ENCODE measurements around the gene S100G.

The S100G gene

GRCh38 chrX:16646366-16647138, 3.4 kb upstream of the S100G start:
- DNase-seq (ENCODE audit: low read depth, low spot score), result no peak

- DNase-seq (ENCODE audit: low read depth, low spot score), result no peak
These were observed 1.6 kb downstream of the S100G start for GRCh38 chrX:16651391-16652024.

- no peak for DNase-seq (ENCODE audit: low read depth, low spot score)
These were observed 3.5 kb downstream of the S100G start for GRCh38 chrX:16653424-16653823.

- DNase-seq (ENCODE audit: low read depth, low spot score), result no peak
These were observed 4.1 kb downstream of the S100G start for GRCh38 chrX:16654093-16654492.

GRCh38 chrX:16658284-16658683, 8.3 kb downstream of the S100G start:
- DNase-seq (ENCODE audit: low read depth, low spot score), result no peak

GRCh38 chrX:16659321-16659720, 9.4 kb downstream of the S100G start:
- no peak for DNase-seq (ENCODE audit: low read depth, low spot score)

- DNase-seq (ENCODE audit: low read depth, low spot score), result no peak
These were observed 11.5 kb downstream of the S100G start for GRCh38 chrX:16661495-16661894.

- no peak for DNase-seq (ENCODE audit: low read depth, low spot score)
These were observed 12.4 kb downstream of the S100G start for GRCh38 chrX:16662402-16662801.

- DNase-seq (ENCODE audit: low read depth, low spot score), result no peak
These were observed 14.1 kb downstream of the S100G start for GRCh38 chrX:16664074-16664473.

- no peak for DNase-seq (ENCODE audit: low read depth, low spot score)
These were observed 14.7 kb downstream of the S100G start for GRCh38 chrX:16664626-16665025.

GRCh38 chrX:16665089-16665488, 15.1 kb downstream of the S100G start:
- no peak for DNase-seq (ENCODE audit: low read depth, low spot score)

- DNase-seq (ENCODE audit: low read depth, low spot score), result no peak
These were observed 16.6 kb downstream of the S100G start for GRCh38 chrX:16666541-16666940.

- DNase-seq (ENCODE audit: low read depth, low spot score), result peak; percentile 41
These were observed 21.0 kb downstream of the S100G start for GRCh38 chrX:16671005-16671404.

- no peak for DNase-seq (ENCODE audit: low read depth, low spot score)
These were observed 28.7 kb downstream of the S100G start for GRCh38 chrX:16678689-16679088.

- DNase-seq (ENCODE audit: low read depth, low spot score), result no peak
These were observed 33.2 kb downstream of the S100G start for GRCh38 chrX:16683007-16683664.

- no peak for DNase-seq (ENCODE audit: low read depth, low spot score)
These were observed 37.6 kb downstream of the S100G start for GRCh38 chrX:16687514-16687913.

- DNase-seq (ENCODE audit: low read depth, low spot score), result peak; percentile 72
These were observed 45.2 kb downstream of the S100G start for GRCh38 chrX:16695079-16695676.

- no peak for DNase-seq (ENCODE audit: low read depth, low spot score)
These were observed 47.0 kb downstream of the S100G start for GRCh38 chrX:16696956-16697355.

GRCh38 chrX:16699389-16699788, 49.4 kb downstream of the S100G start:
- no peak for DNase-seq (ENCODE audit: low read depth, low spot score)

GRCh38 chrX:16700734-16701133, 50.8 kb downstream of the S100G start:
- no peak for DNase-seq (ENCODE audit: low read depth, low spot score)

- no peak for DNase-seq (ENCODE audit: low read depth, low spot score)
These were observed 53.0 kb downstream of the S100G start for GRCh38 chrX:16702700-16703599.
